GM21529 (cell line): ENCODE measurements around the gene TFEC.

ENCODE experiments used
- ATAC-seq: cut with Tn5 transposase; IDR thresholded peaks from one replicate; pipeline ENCODE4 v1.9.1; 2021; ENCODE audit not compliant: unreplicated experiment

Gene TFEC

DNA sequence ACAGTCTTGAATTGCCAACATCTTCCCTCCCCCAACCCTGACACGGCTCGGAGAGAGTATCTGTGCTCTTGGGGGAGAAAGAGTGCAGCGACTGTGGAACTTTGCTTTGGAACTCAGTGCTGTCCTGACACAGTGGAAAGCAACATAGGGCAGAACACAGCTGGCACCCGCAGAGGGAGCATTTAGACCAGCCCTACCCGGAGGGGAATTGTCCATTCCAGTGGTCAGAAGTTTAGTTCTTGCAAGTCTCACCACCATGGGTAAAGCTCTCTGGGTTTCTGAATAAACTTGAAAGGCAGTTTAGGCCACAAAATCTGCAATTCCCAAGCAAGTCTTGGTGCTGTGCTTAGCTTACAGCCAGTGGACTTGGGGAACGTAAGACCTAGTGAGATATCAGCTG, 34.9 kb downstream of the TFEC start:
- no peak for ATAC-seq

DNA sequence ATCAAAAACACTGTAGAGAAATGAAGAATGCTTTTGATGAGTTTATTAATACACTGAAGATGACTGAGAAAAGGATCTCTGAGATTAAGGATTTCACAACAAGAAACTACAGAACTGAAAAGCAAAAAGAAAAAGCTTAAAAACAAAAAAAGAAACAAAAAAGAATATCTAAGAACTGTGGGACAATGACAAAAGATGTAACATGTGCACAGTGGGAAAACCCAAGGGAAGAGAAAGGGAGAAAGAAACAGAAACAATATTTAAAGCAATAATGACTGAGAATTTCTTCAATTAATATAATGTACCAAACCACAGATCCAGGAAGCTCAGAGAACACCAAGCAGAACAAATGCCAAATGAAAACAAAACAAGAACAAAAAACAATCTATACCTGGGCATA, 42.2 kb downstream of the TFEC start:
- no peak for ATAC-seq

GRCh38 chr7:115987486-115987885, 43.1 kb downstream of the TFEC start:
- no peak for ATAC-seq

DNA sequence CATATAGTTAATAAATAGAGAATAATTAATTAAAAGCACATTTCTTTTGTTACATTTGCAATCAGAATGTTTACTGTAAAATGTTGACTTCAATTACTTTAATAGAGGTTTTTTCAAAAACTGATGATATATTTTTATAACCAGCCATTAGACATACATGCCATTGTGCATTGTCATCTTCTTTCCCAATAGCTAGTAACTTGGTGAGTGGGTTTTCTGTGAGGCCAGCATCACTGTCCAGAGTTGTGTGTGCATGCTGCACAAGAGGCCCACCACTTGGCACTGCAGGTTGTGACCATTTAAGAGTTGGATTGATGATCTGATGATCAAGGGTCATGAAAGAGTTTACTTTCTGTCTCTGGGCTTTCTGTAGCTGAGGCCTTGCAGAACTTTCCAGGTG, 46.5 kb downstream of the TFEC start:
- no peak for ATAC-seq

DNA sequence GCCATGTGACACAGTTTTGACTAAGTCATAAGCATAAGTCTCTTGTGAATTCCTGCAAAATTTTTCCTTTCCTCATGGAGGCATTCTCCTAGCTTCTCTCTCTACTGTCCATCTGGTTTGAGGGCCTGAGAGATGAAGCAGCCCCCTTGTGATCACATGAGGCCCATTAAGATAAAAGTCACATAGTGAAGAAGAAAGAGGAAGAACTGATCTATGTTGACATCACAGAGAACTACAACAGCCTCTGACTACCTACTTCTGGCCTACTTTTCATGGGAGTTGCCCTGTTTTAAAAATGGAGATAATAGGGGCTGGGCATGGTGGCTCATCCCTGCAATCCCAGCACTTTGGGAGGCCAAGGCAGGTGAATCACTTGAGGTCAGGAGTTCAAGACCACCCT, 50.4 kb downstream of the TFEC start:
- no peak for ATAC-seq

- ATAC-seq, result no peak
Observed at GRCh38 chr7:115976651-115977050, 53.9 kb downstream of the TFEC start.

DNA sequence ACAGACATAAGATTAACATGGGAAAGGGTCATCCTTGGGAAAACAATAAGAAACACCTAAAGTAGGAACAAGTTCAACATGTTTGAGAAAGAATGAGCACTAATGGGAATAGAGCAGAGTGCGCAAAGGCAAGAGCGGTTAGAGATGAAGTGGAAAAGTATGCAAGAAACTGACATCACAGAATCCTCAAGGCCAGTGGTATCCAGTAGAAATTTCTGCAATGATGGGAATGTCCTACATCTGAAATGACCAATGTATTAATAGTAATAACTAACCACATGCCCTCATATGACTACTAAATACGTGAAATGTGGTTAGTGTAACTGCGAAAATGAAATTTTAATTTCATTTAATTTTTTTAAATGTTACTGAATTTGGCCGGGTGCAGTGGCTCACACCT, 54.8 kb downstream of the TFEC start:
- ATAC-seq, result no peak

- ATAC-seq, result no peak
Observed at GRCh38 chr7:115973406-115973805, 57.2 kb downstream of the TFEC start.

- ATAC-seq, result no peak
Observed at GRCh38 chr7:115971506-115971905, 59.1 kb downstream of the TFEC start.

GRCh38 chr7:115968596-115968995, 62.0 kb downstream of the TFEC start:
- no peak for ATAC-seq

GRCh38 chr7:115968171-115968570, 62.4 kb downstream of the TFEC start:
- no peak for ATAC-seq

DNA sequence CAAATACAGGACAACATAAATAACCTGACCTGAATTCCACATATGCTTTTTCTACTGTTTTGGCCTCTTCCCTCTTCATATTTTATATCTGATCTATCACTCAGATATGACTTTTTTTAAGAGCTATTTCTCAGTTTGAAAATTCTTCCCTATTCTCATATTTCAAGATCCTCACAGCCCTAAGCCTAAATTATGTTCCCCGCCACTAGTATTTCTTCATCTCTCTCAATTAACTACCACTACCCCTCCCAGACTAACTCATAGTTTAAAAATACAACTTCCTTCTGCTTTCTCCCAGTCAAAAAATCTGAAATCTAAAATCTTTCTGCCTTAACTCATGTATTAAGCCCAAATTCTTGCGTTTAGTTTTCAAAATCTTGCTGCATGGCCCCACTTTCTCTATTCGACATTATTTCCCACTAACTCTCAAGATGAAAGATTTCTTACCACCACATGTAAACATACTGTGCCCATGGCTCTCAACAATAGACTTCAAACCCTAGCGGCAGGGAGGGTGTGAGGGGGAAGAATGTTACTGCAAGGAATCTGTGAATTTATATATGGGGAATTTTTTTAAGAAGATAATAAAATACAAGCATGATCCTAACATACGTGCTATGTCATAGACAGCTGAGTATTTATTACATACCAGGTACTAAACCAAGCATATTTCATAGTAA, 64.6 kb downstream of the TFEC start:
- ATAC-seq, result no peak

GRCh38 chr7:115965236-115965635, 65.3 kb downstream of the TFEC start:
- no peak for ATAC-seq

- no peak for ATAC-seq
Observed at GRCh38 chr7:115964799-115965198, 65.8 kb downstream of the TFEC start.

GRCh38 chr7:115962340-115962739, 68.2 kb downstream of the TFEC start:
- no peak for ATAC-seq

DNA sequence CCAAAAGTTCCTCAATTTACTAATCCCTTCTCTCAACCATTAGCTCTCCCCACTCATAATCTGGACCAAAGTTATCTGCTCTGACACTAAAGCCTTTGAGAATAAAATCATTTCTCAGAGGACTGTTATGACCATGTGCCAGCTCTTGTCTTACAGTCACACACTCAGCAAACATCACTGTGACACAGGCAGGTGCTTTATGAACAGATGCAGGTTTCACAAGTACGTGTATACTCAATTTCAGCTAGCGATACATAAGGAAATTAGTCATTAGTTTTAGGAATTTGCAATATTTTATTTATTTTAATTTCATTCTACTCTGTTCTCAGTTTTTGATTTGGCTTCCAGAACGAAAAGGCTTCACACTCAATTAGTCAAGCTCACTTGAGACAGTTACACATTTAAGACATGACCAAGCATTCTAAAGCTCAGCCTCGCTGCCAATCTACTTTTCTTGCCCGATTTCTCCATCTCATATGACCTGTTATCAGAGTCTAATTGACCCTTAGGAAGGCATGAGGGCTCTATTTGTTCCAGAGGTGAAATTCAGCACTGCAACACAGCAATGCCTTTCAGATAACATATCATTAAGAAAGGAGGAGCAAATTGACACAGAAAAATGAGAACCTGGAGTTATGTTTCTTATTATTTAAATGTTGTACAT, 76.8 kb downstream of the TFEC start:
- ATAC-seq, result no peak

DNA sequence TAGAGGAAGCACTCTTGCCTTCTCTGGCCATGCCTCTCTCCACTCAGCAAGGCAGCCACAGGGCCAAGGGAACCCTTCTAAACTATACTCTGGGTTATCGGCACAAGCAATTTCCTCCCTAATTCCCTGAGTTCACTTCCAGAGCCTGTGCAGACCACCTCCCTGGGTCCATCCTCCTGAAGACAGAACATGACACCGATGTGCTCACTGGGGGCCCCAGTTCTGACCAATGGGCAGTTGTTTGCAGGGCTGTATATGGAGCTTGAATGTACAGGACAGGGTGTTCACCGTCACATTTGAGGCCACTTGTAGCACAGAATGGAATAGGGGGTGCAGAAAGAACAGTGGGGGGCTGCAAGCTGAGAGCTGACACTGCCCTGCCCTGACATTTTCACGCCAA, 77.7 kb downstream of the TFEC start:
- ATAC-seq, result no peak

GRCh38 chr7:115951547-115951946, 79.0 kb downstream of the TFEC start:
- ATAC-seq, result no peak

GRCh38 chr7:115941703-115942268, 88.8 kb downstream of the TFEC start:
- no peak for ATAC-seq

- ATAC-seq, result no peak
Observed at GRCh38 chr7:115940460-115941060, 90.0 kb downstream of the TFEC start.

- no peak for ATAC-seq
Observed at GRCh38 chr7:115937960-115938359, 92.6 kb downstream of the TFEC start.

DNA sequence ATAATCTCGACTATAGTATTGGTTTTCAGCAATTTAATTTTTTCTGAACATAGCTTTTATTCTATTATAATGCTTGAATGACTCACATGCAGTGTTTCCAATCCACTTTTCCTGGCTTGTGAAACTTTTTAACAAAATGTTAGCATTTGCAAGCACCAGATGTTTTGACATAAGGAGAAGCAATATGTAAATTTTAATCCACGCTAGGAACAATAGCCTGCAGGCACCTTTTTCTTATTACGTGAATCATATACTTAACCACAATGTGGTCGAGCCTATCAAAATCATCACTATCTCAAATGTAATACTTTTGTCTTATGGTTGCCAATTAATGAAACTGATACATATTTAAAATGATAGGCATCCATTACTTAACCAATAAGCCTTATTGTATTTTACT, 97.1 kb downstream of the TFEC start:
- ATAC-seq, result no peak
